GM12873 (cell line): ENCODE measurements around the gene GRIN3A.

ENCODE experiments used
- CTCF ChIP-seq: IDR thresholded peaks from 2 replicates; pipeline ENCODE4 v1.5.1; 2012; ENCODE audit warnings: low read depth, mild to moderate bottlenecking, moderate library complexity, low read length, control low read depth; ENCODE audit not compliant: insufficient read depth; ENCODE audit errors: missing control alignments

Gene GRIN3A

DNA sequence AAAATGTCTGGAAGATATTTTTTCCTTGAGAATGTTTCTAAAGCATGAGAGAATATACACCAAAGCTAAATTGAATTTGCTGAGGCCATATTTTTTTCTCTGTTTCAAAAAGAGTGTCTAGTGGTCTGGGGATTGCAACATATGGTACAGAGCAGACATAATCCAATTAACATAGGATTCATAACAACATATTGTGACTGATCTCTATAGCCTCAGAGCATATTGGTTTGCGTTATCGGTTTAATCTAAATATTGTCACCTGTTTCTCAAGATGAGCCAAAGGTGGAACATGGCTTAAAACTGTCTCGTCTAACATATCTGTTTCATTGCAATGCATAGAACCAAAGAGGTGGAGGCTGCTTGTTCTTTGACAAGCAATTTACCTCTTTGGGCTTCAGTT is 147.5 kb downstream of the GRIN3A start:
- TF ChIP-seq CTCF, result no peak

DNA sequence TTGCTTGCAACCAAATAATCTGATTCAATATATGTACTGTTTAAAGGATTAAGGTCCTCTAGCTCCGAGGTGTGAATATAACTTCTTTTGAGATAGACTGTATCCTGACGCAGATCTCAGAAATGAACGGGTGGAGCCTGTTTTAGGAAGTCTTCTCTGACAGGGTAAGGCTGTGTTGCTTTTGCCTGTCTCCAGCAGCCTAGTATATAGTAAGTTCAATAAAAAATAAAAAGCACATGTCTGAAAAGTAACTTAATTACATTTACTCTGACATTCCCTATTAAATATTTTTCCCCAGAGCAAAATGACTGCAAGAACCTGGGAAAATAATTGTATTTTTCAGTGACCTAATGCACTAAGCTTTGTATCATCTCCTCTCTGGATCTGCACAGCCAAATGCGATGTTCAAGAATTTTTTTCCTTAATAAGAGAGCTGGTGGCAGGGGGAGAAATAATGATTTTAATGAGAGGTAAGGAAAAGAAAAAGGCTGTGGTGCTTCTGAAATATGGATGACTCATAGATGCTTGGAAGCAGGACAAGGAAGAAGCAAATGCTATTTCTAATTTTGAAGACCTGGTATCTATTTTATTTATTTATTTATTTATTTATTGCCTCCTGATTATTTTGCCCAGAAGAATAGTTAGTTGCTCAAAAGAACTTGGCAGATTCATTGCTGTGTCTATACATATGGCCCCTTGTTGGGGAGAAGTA is 151.0 kb downstream of the GRIN3A start:
- TF ChIP-seq CTCF, result no peak

GRCh38 chr9:101586651-101587050 is 151.8 kb downstream of the GRIN3A start:
- TF ChIP-seq CTCF, result no peak

DNA sequence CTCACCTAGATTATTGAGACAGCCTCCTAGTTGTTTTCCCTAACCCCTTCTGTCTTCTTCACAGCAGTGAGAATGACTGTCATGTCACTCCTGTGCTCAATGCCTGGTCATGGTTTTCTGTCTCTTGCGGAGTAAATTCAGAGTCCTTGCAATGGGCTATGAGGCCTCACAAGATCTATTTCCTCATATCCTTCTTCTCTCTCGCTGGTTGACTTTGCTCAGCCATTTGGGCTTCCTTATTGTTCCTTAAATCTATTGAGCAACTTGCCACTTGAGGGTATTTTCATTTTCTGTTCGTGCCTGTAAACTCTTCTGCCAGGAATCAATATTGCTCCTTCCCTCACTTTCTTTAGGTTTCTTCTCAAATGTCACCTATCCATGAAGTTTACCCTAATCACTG is 152.7 kb downstream of the GRIN3A start:
- no peak for TF ChIP-seq CTCF

- no peak for TF ChIP-seq CTCF
These were observed 155.9 kb downstream of the GRIN3A start for GRCh38 chr9:101582553-101582952.

GRCh38 chr9:101579711-101580545 is 158.5 kb downstream of the GRIN3A start:
- TF ChIP-seq CTCF, result no peak

DNA sequence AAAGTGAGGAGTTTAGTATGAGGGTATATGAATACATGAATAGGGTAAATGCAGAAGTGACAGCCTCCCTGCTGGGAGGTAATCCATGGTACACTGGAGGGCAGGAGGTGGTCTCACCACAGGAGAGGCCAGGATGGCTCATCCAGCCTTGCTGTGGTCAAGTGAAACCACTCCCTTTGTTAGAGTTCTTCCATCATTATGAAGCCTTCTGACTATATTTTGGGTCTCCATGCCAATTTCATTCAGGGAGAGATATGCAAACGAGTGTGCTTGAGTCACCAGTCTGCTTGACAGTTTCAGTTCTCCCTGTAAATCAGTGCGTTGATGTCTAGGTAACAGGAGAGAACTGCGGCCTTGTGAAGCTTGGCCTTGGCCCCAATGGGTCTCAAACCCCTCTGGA is 160.1 kb downstream of the GRIN3A start:
- TF ChIP-seq CTCF, result no peak
